PFSK-1 (cell line): ENCODE results near the gene CEP135.

ENCODE experiments used
- FOXP2 ChIP-seq: optimal IDR thresholded peaks from 2 replicates; pipeline ENCODE3; 2011; ENCODE audit warnings: borderline replicate concordance, control low read depth, inconsistent platforms; ENCODE audit not compliant: insufficient read depth; ENCODE audit errors: extremely low read length, extremely low read depth
- POLR2AphosphoS5 ChIP-seq: IDR thresholded peaks from 2 replicates; pipeline ENCODE4 v1.6.1; 2012; ENCODE audit warnings: low read depth, mild to moderate bottlenecking, control low read depth, low read length, moderate library complexity
- SIN3A ChIP-seq: IDR thresholded peaks from 2 replicates; pipeline ENCODE4 v1.6.1; 2012; ENCODE audit warnings: mild to moderate bottlenecking, low read length, moderate library complexity, borderline replicate concordance; ENCODE audit not compliant: insufficient read depth
- TAF1 ChIP-seq: IDR thresholded peaks from 2 replicates; pipeline ENCODE4 v1.6.1; 2012; ENCODE audit warnings: low read length, control low read depth, borderline replicate concordance; ENCODE audit not compliant: insufficient read depth
- TF ChIP-seq, protein P1 (sequence below), 2 experiments: IDR thresholded peaks; 2 replicates each; pipeline versions ENCODE4 v1.6.1 to v1.8.0; 2011 to 2012; ENCODE audit warnings: low read depth in 2 of 2, low read length in 2 of 2, control low read depth in 1 of 2, inconsistent platforms in 1 of 2, mild to moderate bottlenecking in 1 of 2, moderate library complexity in 1 of 2; ENCODE audit not compliant: insufficient read depth in 1 of 2

Gene CEP135

DNA sequence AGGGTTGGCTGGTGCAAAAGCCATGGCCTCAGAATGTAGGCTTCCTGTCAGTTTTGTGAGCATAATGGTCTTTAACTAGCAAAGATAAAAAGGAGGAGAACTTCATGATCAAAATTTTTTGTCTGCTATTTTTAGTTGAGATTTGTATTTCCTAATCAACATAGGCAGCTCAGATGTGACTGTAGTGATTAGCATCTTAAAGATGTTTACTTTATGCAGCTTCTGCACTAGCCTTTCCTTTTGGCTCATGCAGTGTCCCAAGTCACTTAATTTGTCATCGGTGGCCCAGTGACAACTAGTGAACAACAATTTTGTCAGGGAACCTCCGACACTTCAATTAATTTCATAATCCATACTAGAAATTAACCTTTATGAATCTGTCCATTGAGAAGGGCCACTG, 109.8 kb downstream of the CEP135 start:
- TF ChIP-seq, protein P1, sequence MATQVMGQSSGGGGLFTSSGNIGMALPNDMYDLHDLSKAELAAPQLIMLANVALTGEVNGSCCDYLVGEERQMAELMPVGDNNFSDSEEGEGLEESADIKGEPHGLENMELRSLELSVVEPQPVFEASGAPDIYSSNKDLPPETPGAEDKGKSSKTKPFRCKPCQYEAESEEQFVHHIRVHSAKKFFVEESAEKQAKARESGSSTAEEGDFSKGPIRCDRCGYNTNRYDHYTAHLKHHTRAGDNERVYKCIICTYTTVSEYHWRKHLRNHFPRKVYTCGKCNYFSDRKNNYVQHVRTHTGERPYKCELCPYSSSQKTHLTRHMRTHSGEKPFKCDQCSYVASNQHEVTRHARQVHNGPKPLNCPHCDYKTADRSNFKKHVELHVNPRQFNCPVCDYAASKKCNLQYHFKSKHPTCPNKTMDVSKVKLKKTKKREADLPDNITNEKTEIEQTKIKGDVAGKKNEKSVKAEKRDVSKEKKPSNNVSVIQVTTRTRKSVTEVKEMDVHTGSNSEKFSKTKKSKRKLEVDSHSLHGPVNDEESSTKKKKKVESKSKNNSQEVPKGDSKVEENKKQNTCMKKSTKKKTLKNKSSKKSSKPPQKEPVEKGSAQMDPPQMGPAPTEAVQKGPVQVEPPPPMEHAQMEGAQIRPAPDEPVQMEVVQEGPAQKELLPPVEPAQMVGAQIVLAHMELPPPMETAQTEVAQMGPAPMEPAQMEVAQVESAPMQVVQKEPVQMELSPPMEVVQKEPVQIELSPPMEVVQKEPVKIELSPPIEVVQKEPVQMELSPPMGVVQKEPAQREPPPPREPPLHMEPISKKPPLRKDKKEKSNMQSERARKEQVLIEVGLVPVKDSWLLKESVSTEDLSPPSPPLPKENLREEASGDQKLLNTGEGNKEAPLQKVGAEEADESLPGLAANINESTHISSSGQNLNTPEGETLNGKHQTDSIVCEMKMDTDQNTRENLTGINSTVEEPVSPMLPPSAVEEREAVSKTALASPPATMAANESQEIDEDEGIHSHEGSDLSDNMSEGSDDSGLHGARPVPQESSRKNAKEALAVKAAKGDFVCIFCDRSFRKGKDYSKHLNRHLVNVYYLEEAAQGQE (IDR thresholded peaks at IDR 0.05; ENCODE audit: insufficient read depth in 1 of 2, low read depth in 2 of 2, low read length in 2 of 2) = no peak
- no peak for TF ChIP-seq TAF1

GRCh38 chr4:56060036-56060435, 111.3 kb downstream of the CEP135 start:
- TF ChIP-seq FOXP2 (no peak), POLR2AphosphoS5 (no peak), SIN3A (no peak), TAF1 (no peak)
- TF ChIP-seq, protein P1 (IDR thresholded peaks at IDR 0.05; ENCODE audit: insufficient read depth in 1 of 2, low read depth in 2 of 2, low read length in 2 of 2) = no peak

DNA sequence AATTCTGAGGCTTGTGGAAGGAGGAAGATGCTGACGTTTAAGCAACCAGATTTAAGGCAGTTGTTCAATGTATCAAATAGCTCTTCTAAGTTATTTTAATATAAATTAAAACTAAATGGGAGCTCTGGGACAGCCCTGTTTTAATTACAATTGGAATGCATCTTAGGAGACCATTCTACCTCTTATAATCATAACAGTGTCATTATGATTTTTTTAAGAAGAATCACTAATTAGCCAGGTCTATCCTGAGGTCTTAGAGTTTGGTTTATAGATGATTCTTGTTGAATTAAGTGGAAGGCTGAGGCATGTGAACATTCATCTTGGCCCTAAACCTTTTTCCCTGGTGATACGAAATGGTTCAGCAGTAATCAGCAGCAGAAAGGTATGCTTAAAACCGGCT, 113.4 kb downstream of the CEP135 start:
- TF ChIP-seq, protein P1 (IDR thresholded peaks at IDR 0.05; ENCODE audit: insufficient read depth in 1 of 2, low read depth in 2 of 2, low read length in 2 of 2) = no peak
- TF ChIP-seq FOXP2 = no peak
- TF ChIP-seq SIN3A = no peak
- TF ChIP-seq POLR2AphosphoS5 = no peak
- no peak for TF ChIP-seq TAF1

DNA sequence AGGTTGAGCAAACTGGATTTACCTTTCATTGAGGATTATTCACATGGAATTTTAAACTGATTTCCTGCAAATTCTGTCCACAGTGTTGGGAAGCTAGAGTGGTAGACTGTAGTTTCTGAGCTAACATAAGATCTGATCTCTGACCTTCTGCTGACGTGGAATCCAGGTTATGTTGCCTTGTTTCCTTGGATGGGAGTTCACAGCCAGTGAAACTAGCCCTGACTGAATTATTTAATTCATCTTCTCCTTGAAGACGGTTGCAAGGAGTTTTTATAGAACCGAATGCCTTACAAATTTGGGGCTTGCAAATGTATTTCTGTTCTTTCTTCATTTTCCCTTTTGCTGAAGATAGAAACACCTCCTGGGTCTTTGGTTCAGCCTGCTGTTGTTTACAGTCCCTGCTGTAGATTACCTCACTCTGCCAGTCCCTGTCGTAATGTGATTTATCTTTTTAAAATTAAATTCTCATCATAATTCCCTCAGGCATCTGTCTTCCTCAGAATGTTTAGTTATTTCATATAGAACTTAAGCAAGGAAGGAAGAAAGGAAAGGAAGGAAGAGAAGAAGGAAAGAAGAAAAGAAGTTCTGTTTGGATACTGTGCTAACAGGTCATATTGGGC, 113.9 kb downstream of the CEP135 start:
- TF ChIP-seq SIN3A = no peak
- TF ChIP-seq, protein P1 (IDR thresholded peaks at IDR 0.05; ENCODE audit: insufficient read depth in 1 of 2, low read depth in 2 of 2, low read length in 2 of 2) = no peak
- no peak for TF ChIP-seq POLR2AphosphoS5
- no peak for TF ChIP-seq FOXP2
- TF ChIP-seq TAF1 = no peak

- TF ChIP-seq POLR2AphosphoS5 (no peak), TAF1 (no peak), FOXP2 (no peak), SIN3A (no peak)
- TF ChIP-seq, protein P1 (IDR thresholded peaks at IDR 0.05; ENCODE audit: insufficient read depth in 1 of 2, low read depth in 2 of 2, low read length in 2 of 2) = no peak
Observed at GRCh38 chr4:56066493-56066892, 117.7 kb downstream of the CEP135 start.
